MCF 10A (cell line): ENCODE measurements around the gene NLRP4. TPM values are rescaled to one million over a fixed set of nuclear protein-coding genes. Genes with fewer than 3 reads are reported as not detected.

ENCODE experiments used
- BruUV-seq: library from RNA; stranded (reverse); fragments of 400-500 nt; replicated peaks from 2 replicates; lab custom pipeline; 2021; lab: Mats Ljungman, UMichigan
- CTCF ChIA-PET: fragments of 300-600 bp; sonication (Branson Sonifier 250); formaldehyde crosslinking; extraction: SDS; loops from one replicate; lab custom pipeline; 2021; ENCODE audit warnings: antibody characterized with exemption, inconsistent platforms; lab: Yijun Ruan, JAX
- POLR2A ChIA-PET: fragments of 300-600, 350-650 bp; sonication (Branson Sonifier 250); formaldehyde crosslinking; extraction: SDS; loops from one replicate; lab custom pipeline; 2020; ENCODE audit warnings: antibody characterized with exemption, inconsistent platforms; lab: Yijun Ruan, JAX
- DNase-seq: peaks from one replicate; pipeline ENCODE4 v3.0.0-alpha.2; 2018; ENCODE audit not compliant: unreplicated experiment
- H3K27ac Mint-ChIP-seq: one replicate; pipeline ENCODE4 v1.8.0; 2022; ENCODE audit warnings: mild to moderate bottlenecking, low read depth, mixed read lengths; ENCODE audit not compliant: unreplicated experiment
- H3K27me3 Mint-ChIP-seq: one replicate; pipeline ENCODE4 v1.8.0; 2022; ENCODE audit warnings: mixed read lengths; ENCODE audit not compliant: insufficient read depth, unreplicated experiment
- H3K36me3 Mint-ChIP-seq: one replicate; pipeline ENCODE4 v1.8.0; 2022; ENCODE audit warnings: mild to moderate bottlenecking, moderate library complexity, mixed read lengths; ENCODE audit not compliant: insufficient read depth, unreplicated experiment
- H3K4me1 Mint-ChIP-seq: one replicate; pipeline ENCODE4 v1.8.0; 2022; ENCODE audit warnings: mixed read lengths; ENCODE audit not compliant: insufficient read depth, unreplicated experiment
- H3K4me3 Mint-ChIP-seq: one replicate; pipeline ENCODE4 v1.8.0; 2022; ENCODE audit warnings: mild to moderate bottlenecking, moderate library complexity, mixed read lengths; ENCODE audit not compliant: unreplicated experiment
- H3K9me3 Mint-ChIP-seq: one replicate; pipeline ENCODE4 v1.8.0; 2022; ENCODE audit warnings: mixed read lengths; ENCODE audit not compliant: unreplicated experiment
- CTCF ChIP-seq: fragments of 200-600 bp; IDR thresholded peaks from one replicate; pipeline ENCODE4 v1.8.0; 2022; ENCODE audit warnings: antibody characterized with exemption, mild to moderate bottlenecking; ENCODE audit not compliant: unreplicated experiment
- intact Hi-C: fragments of 100-400 bp; cut with micrococcal nuclease; formaldehyde crosslinking; loops from 2 replicates; pipeline ENCODE4 v1.14.1; 2022
- total RNA-seq: library from RNA; stranded (reverse); gene quantifications from 2 replicates; pipeline ENCODE4 v1.2.3, GENCODE V29; 2022

The NLRP4 gene
- total RNA-seq, 1 experiment from 2014 or later, result not detected

DNA sequence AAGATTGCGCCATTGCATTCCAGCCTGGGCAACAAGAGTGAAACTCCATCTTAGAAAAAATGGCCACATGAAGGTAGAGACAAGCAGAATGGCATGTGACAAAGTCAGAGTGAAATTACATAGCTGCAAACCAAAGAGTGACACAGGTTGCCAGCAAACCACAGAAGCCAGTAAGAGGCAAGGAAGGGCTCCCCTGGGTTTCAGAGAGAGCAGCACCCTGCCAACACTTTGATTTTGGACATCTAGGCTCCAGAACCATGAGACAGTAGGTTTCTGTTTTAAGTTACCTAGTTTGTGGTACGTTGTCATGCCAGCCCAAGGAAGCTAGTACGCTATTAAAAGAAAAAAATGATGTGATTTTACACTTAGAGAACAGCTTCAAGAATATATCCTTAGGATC lies 1.9 kb downstream of the NLRP4 start:
- no peaks in the 10 kb centered on the region for H3K27me3 Mint-ChIP-seq
- CTCF ChIA-PET, result interaction anchor here (0.7 kb wide), 1 partner anchor 9 kb away, joined by 3 read pairs; no protein-coding TSS in a partner anchor
- no peaks in the 10 kb centered on the region for H3K4me1 Mint-ChIP-seq
- H3K4me3 Mint-ChIP-seq, result no peak overlapping the region
- no peaks in the 10 kb centered on the region for H3K36me3 Mint-ChIP-seq
- H3K27ac Mint-ChIP-seq, result no peak overlapping the region
- no peak for TF ChIP-seq CTCF
- no TSS peak for BruUV-seq
- intact Hi-C loops, result no loop called here
- H3K9me3 Mint-ChIP-seq, result peaks cover 16% of the 10 kb centered on the region
- DNase-seq, result no peak
- POLR2A ChIA-PET, result no interaction called here

DNA sequence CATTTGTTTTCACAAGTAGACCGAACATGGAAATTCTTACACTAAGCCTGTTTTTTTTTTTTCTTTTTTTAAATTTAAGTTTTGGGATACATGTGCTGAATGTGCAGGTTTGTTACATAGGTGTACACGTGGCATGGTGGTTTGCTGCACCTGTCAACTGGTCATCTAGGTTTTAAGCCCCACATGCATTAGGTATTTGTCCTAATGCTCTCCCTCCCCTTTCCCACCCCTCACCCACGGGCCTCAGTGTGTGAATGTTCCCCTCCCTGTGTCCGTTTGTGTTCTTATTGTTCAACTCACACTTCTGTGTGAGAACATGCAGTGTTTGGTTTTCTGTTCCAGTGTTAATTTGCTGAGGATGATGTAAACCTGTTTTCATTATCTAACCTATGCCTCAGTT lies 2.6 kb downstream of the NLRP4 start:
- intact Hi-C loops, result no loop called here
- no peak for DNase-seq
- no peak for TF ChIP-seq CTCF

DNA sequence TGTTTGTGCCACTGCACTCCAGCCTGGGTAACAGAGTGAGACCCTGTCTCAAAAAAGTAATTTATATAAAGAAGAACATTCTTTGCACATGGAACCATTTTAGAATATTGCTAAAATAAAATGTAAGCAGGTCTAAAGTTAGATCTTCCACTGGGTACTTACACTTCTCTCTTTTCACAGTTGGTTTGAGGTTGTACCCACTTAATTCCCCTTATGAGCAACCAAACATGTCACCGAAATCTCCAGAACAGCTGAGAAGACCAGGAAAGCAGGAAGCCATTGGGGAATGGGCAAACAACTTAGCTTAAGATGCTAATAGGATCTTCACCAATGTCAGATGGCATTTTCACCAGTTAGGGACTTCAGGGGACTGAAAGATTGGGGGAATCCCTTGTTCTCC lies 18.8 kb downstream of the NLRP4 start:
- no peak for DNase-seq
- ChIA-PET CTCF (no interaction called here), POLR2A (no interaction called here)
- intact Hi-C loops, result no loop called here
- no peak overlapping the region for H3K27ac Mint-ChIP-seq
- H3K27me3 Mint-ChIP-seq, result no peaks in the 10 kb centered on the region
- peaks cover 29% of the 10 kb centered on the region for H3K9me3 Mint-ChIP-seq
- H3K4me3 Mint-ChIP-seq, result no peak overlapping the region
- no peak for TF ChIP-seq CTCF
- H3K36me3 Mint-ChIP-seq, result no peaks in the 10 kb centered on the region
- H3K4me1 Mint-ChIP-seq, result no peaks in the 10 kb centered on the region
- BruUV-seq, result no TSS peak

More for the DNA sequence above, 2.6 kb downstream of the NLRP4 start:
- ChIA-PET POLR2A (no interaction called here), CTCF (interaction anchor here (0.7 kb wide), 1 partner anchor 10 kb away, joined by 3 read pairs; no protein-coding TSS in a partner anchor)
- no peak overlapping the region for H3K27ac Mint-ChIP-seq
- no peaks in the 10 kb centered on the region for H3K27me3 Mint-ChIP-seq
- no TSS peak for BruUV-seq
- peaks cover 21% of the 10 kb centered on the region for H3K9me3 Mint-ChIP-seq
- H3K36me3 Mint-ChIP-seq, result no peaks in the 10 kb centered on the region
- H3K4me1 Mint-ChIP-seq, result no peaks in the 10 kb centered on the region
- no peak overlapping the region for H3K4me3 Mint-ChIP-seq

GRCh38 chr19:55857149-55857548 lies 20.8 kb downstream of the NLRP4 start:
- CTCF ChIA-PET, result interaction anchor here (1.3 kb wide), 1 partner anchor 15 kb away, joined by 4 read pairs; no protein-coding TSS in a partner anchor
- no peaks in the 10 kb centered on the region for H3K4me1 Mint-ChIP-seq
- BruUV-seq, result no TSS peak
- no peak for DNase-seq
- peaks cover 30% of the 10 kb centered on the region for H3K9me3 Mint-ChIP-seq
- intact Hi-C loops, result no loop called here
- H3K27me3 Mint-ChIP-seq, result no peaks in the 10 kb centered on the region
- POLR2A ChIA-PET, result no interaction called here
- no peak overlapping the region for H3K4me3 Mint-ChIP-seq
- no peak for TF ChIP-seq CTCF
- H3K27ac Mint-ChIP-seq, result no peak overlapping the region
- H3K36me3 Mint-ChIP-seq, result no peaks in the 10 kb centered on the region
